Neural progenitor cell (in vitro differentiated cells): ENCODE data around the gene INTS4.

ENCODE experiments used
- CTCF ChIP-seq: fragments of 200-600 bp; sonication (generic); IDR thresholded peaks from 2 replicates; pipeline ENCODE4 v1.5.1; 2017; ENCODE audit warnings: antibody characterized with exemption, mild to moderate bottlenecking
- EZH2 ChIP-seq: fragments of 200-600 bp; sonication (generic); IDR thresholded peaks from 2 replicates; pipeline ENCODE4 v1.6.1; 2017; ENCODE audit warnings: antibody characterized with exemption, mild to moderate bottlenecking, moderate library complexity
- EZH2phosphoT487 ChIP-seq: fragments of 200-600 bp; sonication (generic); IDR thresholded peaks from 2 replicates; pipeline ENCODE4 v1.6.1; 2017; ENCODE audit warnings: antibody characterized with exemption

GRCh38 chr11:77967753-77968152 lies 26.7 kb downstream of the INTS4 start:
- TF ChIP-seq CTCF (no peak), EZH2 (no peak), EZH2phosphoT487 (no peak)
